Mesothelial cell of epicardium (in vitro differentiated cells): ENCODE data around the gene KCNJ16. TPM values are rescaled to one million over a fixed set of nuclear protein-coding genes. Genes with fewer than 3 reads are reported as not detected.
A peak's percentile ranks its signal among the peaks of the same experiment; 100 is the strongest.
"Not testable (repeated sequence)": the region's sequence is repeated elsewhere in the genome, so short reads cannot be mapped to it uniquely, and the experiment has no call there.

ENCODE experiments used
- DNase-seq, 2 experiments: peaks; one replicate each; pipeline ENCODE4 v3.0.0; 2021; ENCODE audit warnings: low spot score in 2 of 2; ENCODE audit not compliant: unreplicated experiment in 2 of 2
- H3K27ac Mint-ChIP-seq: 2 replicates; pipeline ENCODE4 v1.8.0; 2021; ENCODE audit warnings: mixed read lengths
- H3K27me3 Mint-ChIP-seq: 2 replicates; pipeline ENCODE4 v1.8.0; 2021; ENCODE audit warnings: low read depth, mixed read lengths
- H3K36me3 Mint-ChIP-seq: 2 replicates; pipeline ENCODE4 v1.8.0; 2021; ENCODE audit warnings: mixed read lengths
- H3K4me1 Mint-ChIP-seq: 2 replicates; pipeline ENCODE4 v1.8.0; 2021; ENCODE audit warnings: mixed read lengths
- H3K4me3 Mint-ChIP-seq: 2 replicates; pipeline ENCODE4 v1.8.0; 2021; ENCODE audit warnings: mild to moderate bottlenecking, moderate library complexity, mixed read lengths
- H3K9me3 Mint-ChIP-seq: 2 replicates; pipeline ENCODE4 v1.8.0; 2021; ENCODE audit warnings: mixed read lengths
- CTCF ChIP-seq: fragments of 200-600 bp; sonication (generic); IDR thresholded peaks from one replicate; pipeline ENCODE4 v1.5.0; 2021; ENCODE audit warnings: antibody characterized with exemption; ENCODE audit not compliant: unreplicated experiment
- total RNA-seq: library from RNA; stranded (reverse); gene quantifications from 3 replicates; pipeline ENCODE4 v1.2.1, GENCODE V29; 2021

KCNJ16 gene
- total RNA-seq, 1 donor from 2014 or later = 0.18 TPM

- DNase-seq = no peak
- Mint-ChIP-seq H3K27me3 (no peaks in the 10 kb centered on the region), H3K4me3 (no peak overlapping the region), H3K27ac (no peak overlapping the region), H3K9me3 (peaks cover 12% of the 10 kb centered on the region), H3K36me3 (peaks cover 4% of the 10 kb centered on the region), H3K4me1 (peaks cover 3% of the 10 kb centered on the region)
- TF ChIP-seq CTCF = no peak
These were observed 41.9 kb upstream of the KCNJ16 start for GRCh38 chr17:70033165-70033564.

- H3K9me3 Mint-ChIP-seq = peaks cover 4% of the 10 kb centered on the region
- peaks cover 3% of the 10 kb centered on the region for H3K4me1 Mint-ChIP-seq
- H3K36me3 Mint-ChIP-seq = no peaks in the 10 kb centered on the region
- H3K27me3 Mint-ChIP-seq = no peaks in the 10 kb centered on the region
- no peak for TF ChIP-seq CTCF
- no peak for DNase-seq
- H3K27ac Mint-ChIP-seq = no peak overlapping the region
- no peak overlapping the region for H3K4me3 Mint-ChIP-seq
These were observed 40.9 kb upstream of the KCNJ16 start for GRCh38 chr17:70034158-70034557.

GRCh38 chr17:70037498-70037897, 37.5 kb upstream of the KCNJ16 start:
- no peak for TF ChIP-seq CTCF
- H3K27ac Mint-ChIP-seq = no peak overlapping the region
- H3K36me3 Mint-ChIP-seq = no peaks in the 10 kb centered on the region
- no peaks in the 10 kb centered on the region for H3K9me3 Mint-ChIP-seq
- H3K27me3 Mint-ChIP-seq = no peaks in the 10 kb centered on the region
- peaks cover 20% of the 10 kb centered on the region for H3K4me1 Mint-ChIP-seq
- no peak overlapping the region for H3K4me3 Mint-ChIP-seq
- no peak for DNase-seq

GRCh38 chr17:70040336-70040735, 34.7 kb upstream of the KCNJ16 start:
- no peaks in the 10 kb centered on the region for H3K36me3 Mint-ChIP-seq
- H3K9me3 Mint-ChIP-seq = no peaks in the 10 kb centered on the region
- no peak overlapping the region for H3K4me3 Mint-ChIP-seq
- TF ChIP-seq CTCF = no peak
- no peaks in the 10 kb centered on the region for H3K27me3 Mint-ChIP-seq
- H3K27ac Mint-ChIP-seq = no peak overlapping the region
- peaks cover 23% of the 10 kb centered on the region for H3K4me1 Mint-ChIP-seq
- no peak for DNase-seq

- no peak for TF ChIP-seq CTCF
- H3K4me1 Mint-ChIP-seq = peaks cover 23% of the 10 kb centered on the region
These were observed 34.0 kb upstream of the KCNJ16 start for GRCh38 chr17:70041061-70041460.

GRCh38 chr17:70041540-70041939, 33.5 kb upstream of the KCNJ16 start:
- H3K27ac Mint-ChIP-seq = peak overlapping the region; percentile 57

More at GRCh38 chr17:70041061-70041460, 34.0 kb upstream of the KCNJ16 start:
- H3K9me3 Mint-ChIP-seq = no peaks in the 10 kb centered on the region
- no peaks in the 10 kb centered on the region for H3K36me3 Mint-ChIP-seq
- H3K27me3 Mint-ChIP-seq = no peaks in the 10 kb centered on the region
- no peak overlapping the region for H3K4me3 Mint-ChIP-seq
- no peak for DNase-seq
- peak overlapping the region; percentile 41 for H3K27ac Mint-ChIP-seq

GRCh38 chr17:70045780-70046179, 29.2 kb upstream of the KCNJ16 start:
- not testable (repeated sequence) for H3K27ac Mint-ChIP-seq, H3K27me3 Mint-ChIP-seq
- peaks cover 32% of the 10 kb centered on the region for H3K4me1 Mint-ChIP-seq

More at GRCh38 chr17:70041540-70041939, 33.5 kb upstream of the KCNJ16 start:
- Mint-ChIP-seq H3K36me3 (no peaks in the 10 kb centered on the region), H3K27me3 (no peaks in the 10 kb centered on the region), H3K4me3 (no peak overlapping the region), H3K4me1 (peaks cover 27% of the 10 kb centered on the region), H3K9me3 (no peaks in the 10 kb centered on the region)
- no peak for TF ChIP-seq CTCF
- no peak for DNase-seq

More at GRCh38 chr17:70045780-70046179, 29.2 kb upstream of the KCNJ16 start:
- not testable (repeated sequence) for DNase-seq, H3K36me3 Mint-ChIP-seq, H3K9me3 Mint-ChIP-seq, H3K4me3 Mint-ChIP-seq
